ENCODE data around the gene NT5C3B. TPM values are rescaled to one million over a fixed set of nuclear protein-coding genes. Genes with fewer than 3 reads are reported as not detected.

The NT5C3B gene
- total RNA-seq, 4 donors from 2014 or later, result 17.7 to 35.1 (median 25.9) TPM

- TF ChIP-seq POLR2A (IDR thresholded peaks at IDR 0.05) (no peak), CTCF (IDR thresholded peaks at IDR 0.05) (no peak)
- intact Hi-C loops (cut with DNase I; ENCODE audit: low total_unique reads), result no loop called here
- no peak overlapping the region for H3K4me3 ChIP-seq (ENCODE audit: low read depth, poor library complexity, severe bottlenecking)
- no peak for DNase-seq (ENCODE audit: low spot score in 2 of 2)
- 87% methylated on average over 8 of the region's 8 CpGs for WGBS, 2 donors
Measured at GRCh38 chr17:41806685-41807445, 29.2 kb downstream of the NT5C3B start.

DNA sequence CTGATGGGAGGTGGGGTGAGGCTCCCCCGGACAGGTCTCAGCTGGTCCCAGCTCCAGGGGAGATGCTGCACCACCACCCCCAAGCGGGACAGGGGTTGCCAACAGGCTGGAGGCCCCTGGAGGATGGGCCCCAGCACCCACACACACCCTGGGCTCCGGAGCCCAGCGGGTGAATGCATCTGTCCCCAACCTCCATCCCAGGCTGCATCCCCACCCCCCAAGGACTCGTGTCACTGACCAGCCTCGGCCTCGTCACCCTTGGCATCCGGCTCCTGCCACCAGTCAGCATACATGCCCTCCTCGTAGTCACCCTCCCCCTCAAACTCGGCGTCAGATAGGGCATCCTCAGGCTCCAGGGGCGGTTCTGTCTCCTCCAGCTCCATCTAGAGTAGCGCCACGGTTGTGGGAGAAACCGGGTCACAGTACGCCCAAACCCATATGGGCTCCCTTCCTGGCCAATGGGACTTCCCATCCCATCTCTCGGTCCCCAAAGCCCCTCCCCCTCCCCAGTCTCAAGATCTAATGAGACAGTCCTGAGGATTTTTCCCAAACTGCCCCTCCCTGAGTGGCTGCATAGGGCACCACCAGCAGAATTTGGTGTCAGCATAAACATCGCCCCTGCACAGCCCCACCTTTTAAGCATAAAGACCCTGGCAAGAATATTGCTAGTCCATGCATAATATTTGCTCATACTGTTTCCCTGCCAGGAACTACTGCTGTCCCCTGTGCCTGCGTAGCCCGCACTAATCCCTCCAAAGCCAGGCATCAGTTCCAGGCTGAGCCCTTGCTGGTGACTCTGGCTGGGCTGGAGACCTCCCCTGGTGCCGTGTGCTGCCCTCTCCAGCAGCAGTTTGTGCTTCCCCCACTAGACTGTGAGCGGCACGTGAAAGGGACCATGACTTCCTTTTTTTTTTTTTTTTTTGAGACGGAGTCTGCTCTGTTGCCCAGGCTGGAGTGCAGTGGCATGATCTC, 32.7 kb downstream of the NT5C3B start:
- 66 to 67% methylated on average over 23 to 24 of the region's 24 CpGs for WGBS, 2 donors
- H3K4me3 ChIP-seq (ENCODE audit: low read depth, poor library complexity, severe bottlenecking), result no peak overlapping the region
- intact Hi-C loops (cut with DNase I; ENCODE audit: low total_unique reads), result loop anchor here (2.0 kb wide), 1 partner anchor 67 kb away; no protein-coding TSS in a partner anchor
- no peak for TF ChIP-seq POLR2A (IDR thresholded peaks at IDR 0.05)
- no peak for TF ChIP-seq CTCF (IDR thresholded peaks at IDR 0.05)
- no peak for DNase-seq (ENCODE audit: low spot score in 2 of 2)

DNA sequence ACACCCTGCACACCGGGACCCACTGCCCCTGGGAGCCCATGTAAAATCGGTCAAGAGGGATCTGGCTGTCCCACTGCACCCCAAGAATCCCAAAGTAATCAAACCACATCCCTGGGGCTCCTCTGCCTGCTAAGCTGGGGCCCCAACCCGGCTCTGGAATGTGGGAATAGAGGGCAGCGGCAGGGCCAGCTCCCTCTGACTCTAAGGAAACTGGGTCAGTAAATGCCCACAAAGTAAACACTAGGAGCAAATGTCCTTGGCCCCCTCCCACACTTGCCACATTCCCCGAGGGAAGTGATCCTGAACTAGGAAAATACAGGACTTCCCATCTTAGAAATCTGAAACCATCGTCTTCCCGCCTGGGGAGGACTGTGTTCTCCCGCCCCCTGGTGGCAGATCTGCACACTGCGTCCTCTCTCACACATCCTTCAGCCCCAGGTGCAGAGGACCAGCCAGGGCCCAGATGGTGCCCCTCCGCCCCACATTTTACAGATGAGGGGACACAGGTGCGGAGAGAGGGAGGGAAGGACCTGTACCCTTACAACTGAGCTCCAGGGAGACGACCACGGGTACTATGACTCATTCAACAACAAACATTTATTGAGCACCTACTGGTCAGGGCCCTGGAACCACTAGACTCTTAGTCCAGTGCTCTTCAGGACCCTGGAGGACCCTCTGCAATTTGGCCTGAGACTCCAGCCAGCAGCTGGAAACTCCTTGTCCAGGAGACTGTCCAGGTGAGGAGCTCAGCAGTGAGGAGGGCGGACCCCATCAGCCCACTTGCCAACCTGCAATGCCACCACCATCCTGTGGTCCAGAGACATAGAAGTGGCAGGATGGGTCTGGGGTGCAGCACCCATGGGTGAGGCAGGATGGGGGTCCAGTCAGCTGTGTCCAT, 34.4 kb downstream of the NT5C3B start:
- no peak for TF ChIP-seq POLR2A (IDR thresholded peaks at IDR 0.05)
- peak in 1 of 3 donors; percentile 89 for TF ChIP-seq CTCF (IDR thresholded peaks at IDR 0.05)
- intact Hi-C loops (cut with DNase I; ENCODE audit: low total_unique reads), result loop anchor here (2.0 kb wide), 1 partner anchor 65 kb away; no protein-coding TSS in a partner anchor
- 7 to 8% methylated on average over 13 to 14 of the region's 14 CpGs for WGBS, 2 donors
- peak; percentile 83 to 98 for DNase-seq (ENCODE audit: low spot score in 2 of 2)
- no peak overlapping the region for H3K4me3 ChIP-seq (ENCODE audit: low read depth, poor library complexity, severe bottlenecking)

GRCh38 chr17:41800601-41801373, 35.2 kb downstream of the NT5C3B start:
- TF ChIP-seq CTCF (IDR thresholded peaks at IDR 0.05) (no peak), POLR2A (IDR thresholded peaks at IDR 0.05) (no peak)
- whole genome bisulfite sequencing, 2 donors, result 18 to 23% methylated on average over 17 to 18 of the region's 18 CpGs
- no peak overlapping the region for H3K4me3 ChIP-seq (ENCODE audit: low read depth, poor library complexity, severe bottlenecking)
- intact Hi-C loops (cut with DNase I; ENCODE audit: low total_unique reads), result no loop called here
- peak; percentile 79 to 93 for DNase-seq (ENCODE audit: low spot score in 2 of 2)

All from lower leg skin (tissue), 4 donors.